ENCODE measurements around the gene TRIP11. TPM values are rescaled to one million over a fixed set of nuclear protein-coding genes. Genes with fewer than 3 reads are reported as not detected.
A peak's percentile ranks its signal among the peaks of the same experiment; 100 is the strongest.

TRIP11 gene
- total and polyA plus RNA-seq, 2 experiments from 2014 or later: 24.9 to 52.2 TPM

GRCh38 chr14:92004062-92004461, 35.8 kb downstream of the TRIP11 start (continued):
- TF ChIP-seq ZNF462 (CRISPR knock-in tag; IDR thresholded peaks at IDR 0.05): no peak

- H4K20me1 ChIP-seq (replicated peaks; ENCODE audit: insufficient read depth): no peaks in the 10 kb centered on the region
- DNase-seq (ENCODE audit: low spot score) (peak; percentile 37), ATAC-seq (no peak)
- H3K4me1 ChIP-seq (ENCODE audit: insufficient read depth): no peaks in the 10 kb centered on the region
- TF ChIP-seq JUNB (IDR thresholded peaks at IDR 0.05; ENCODE audit: unreplicated experiment) (no peak), ZNF462 (CRISPR knock-in tag; IDR thresholded peaks at IDR 0.05) (no peak), EZH2 (IDR thresholded peaks at IDR 0.05; ENCODE audit: low read depth, unreplicated experiment) (no peak), EZH2phosphoT487 (IDR thresholded peaks at IDR 0.05; ENCODE audit: unreplicated experiment) (no peak), NANOG (IDR thresholded peaks at IDR 0.05; ENCODE audit: borderline replicate concordance) (no peak)
- H3K9me2 ChIP-seq (ENCODE audit: insufficient read depth): no peaks in the 10 kb centered on the region
- Mint-ChIP-seq H3K9me3 (no peaks in the 10 kb centered on the region), H3K36me3 (ENCODE audit: low read depth) (peaks cover 5% of the 10 kb centered on the region; the same call in 1 of the 3 replicates), H3K27ac (no peak overlapping the region), H3K4me1 (peaks cover 4% of the 10 kb centered on the region; the same call in 2 of the 3 replicates), H3K4me3 (no peak overlapping the region), H3K27me3 (ENCODE audit: insufficient read depth, low read depth, poor library complexity) (no peaks in the 10 kb centered on the region)
- H2AFZ ChIP-seq: no peak overlapping the region
- no peak overlapping the region for H3K27ac ChIP-seq (ENCODE audit: low read depth)
- H3K4me2 ChIP-seq: no peak overlapping the region
- no peaks in the 10 kb centered on the region for H3K79me2 ChIP-seq (replicated peaks; ENCODE audit: insufficient read depth)
- H3K27me3 ChIP-seq (ENCODE audit: insufficient read depth): no peaks in the 10 kb centered on the region
- H3K4me3 ChIP-seq: no peak overlapping the region
- H3K36me3 ChIP-seq (ENCODE audit: insufficient read depth): 0 out of 2 replicates have a peak, but pooled peaks cover 1% of the 10 kb centered on the region
- no peaks in the 10 kb centered on the region for H3F3A ChIP-seq (replicated peaks; ENCODE audit: low read depth)
Observed at GRCh38 chr14:91998667-91999570, 40.9 kb downstream of the TRIP11 start.

Data from GM23338 (cell line).